ENCODE measurements around the gene ISX. TPM values are rescaled to one million over a fixed set of nuclear protein-coding genes. Genes with fewer than 3 reads are reported as not detected.
"Not testable (repeated sequence)": the region's sequence is repeated elsewhere in the genome, so short reads cannot be mapped to it uniquely, and the experiment has no call there.

Gene ISX
- total RNA-seq, result not detected

GRCh38 chr22:35065796-35066218 is at the start of gene ISX:
Gene ISX (plus strand): TSS chr22:35066158. CDS start chr22:35067088, 930 bp downstream.
- H3K4me3 Mint-ChIP-seq, result no peak within 1 kb of the TSS
- CTCF ChIA-PET, result no interaction called here

GRCh38 chr22:35016909-35017308 is 49.0 kb upstream of the ISX start:
- Mint-ChIP-seq H3K27me3 (no peaks in the 10 kb centered on the region), H3K9me3 (no peaks in the 10 kb centered on the region), H3K4me3 (no peak overlapping the region), H3K4me1 (no peaks in the 10 kb centered on the region), H3K36me3 (ENCODE audit: low read depth) (no peaks in the 10 kb centered on the region), H3K27ac (no peak overlapping the region)
- POLR2A ChIA-PET, result no interaction called here
- DNase-seq, result no peak
- CTCF ChIA-PET, result no interaction called here

More at GRCh38 chr22:35065796-35066218, at the start of gene ISX:
- no peak within 1 kb of the TSS for H3K27ac Mint-ChIP-seq
- H3K36me3 Mint-ChIP-seq (ENCODE audit: low read depth), result no peaks in the 10 kb centered on the region
- no peak for DNase-seq
- no peaks in the 10 kb centered on the region for H3K9me3 Mint-ChIP-seq
- POLR2A ChIA-PET, result no interaction called here
- H3K4me1 Mint-ChIP-seq, result peaks cover 6% of the 10 kb centered on the region
- no peaks in the 10 kb centered on the region for H3K27me3 Mint-ChIP-seq

- no peaks in the 10 kb centered on the region for H3K4me1 Mint-ChIP-seq
- H3K27ac Mint-ChIP-seq, result no peak overlapping the region
- CTCF ChIA-PET, result no interaction called here
- H3K4me3 Mint-ChIP-seq, result no peak overlapping the region
- POLR2A ChIA-PET, result no interaction called here
- no peak for DNase-seq
- H3K36me3 Mint-ChIP-seq (ENCODE audit: low read depth), result no peaks in the 10 kb centered on the region
- no peaks in the 10 kb centered on the region for H3K9me3 Mint-ChIP-seq
- no peaks in the 10 kb centered on the region for H3K27me3 Mint-ChIP-seq
Measured at GRCh38 chr22:35018995-35019394, 47.0 kb upstream of the ISX start.

DNA sequence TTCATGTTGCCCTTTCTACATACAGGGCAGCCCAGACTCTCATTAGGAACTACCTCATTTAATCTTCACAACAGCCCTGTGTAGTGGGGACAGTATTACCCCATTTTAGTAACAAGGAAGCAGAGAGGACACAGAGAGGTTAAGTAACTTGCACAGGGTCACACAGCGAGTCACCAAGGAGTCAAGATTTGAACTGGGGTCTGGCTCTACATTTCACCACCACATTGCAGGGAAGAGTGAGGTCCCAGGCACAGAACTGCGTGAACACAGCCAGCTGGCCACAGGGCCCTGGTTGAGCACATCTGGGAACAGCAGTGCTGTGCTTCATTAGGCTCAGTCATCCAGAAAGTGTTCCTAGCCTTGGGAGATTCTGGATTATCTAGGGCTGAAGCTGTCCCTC is 45.4 kb upstream of the ISX start:
- CTCF ChIA-PET, result no interaction called here
- Mint-ChIP-seq H3K4me3 (no peak overlapping the region), H3K36me3 (ENCODE audit: low read depth) (no peaks in the 10 kb centered on the region), H3K9me3 (no peaks in the 10 kb centered on the region), H3K27me3 (no peaks in the 10 kb centered on the region), H3K27ac (no peak overlapping the region), H3K4me1 (no peaks in the 10 kb centered on the region)
- DNase-seq, result no peak
- POLR2A ChIA-PET, result no interaction called here

- Mint-ChIP-seq H3K27me3 (no peaks in the 10 kb centered on the region), H3K9me3 (no peaks in the 10 kb centered on the region), H3K4me1 (no peaks in the 10 kb centered on the region), H3K4me3 (no peak overlapping the region), H3K36me3 (ENCODE audit: low read depth) (no peaks in the 10 kb centered on the region), H3K27ac (no peak overlapping the region)
- ChIA-PET POLR2A (no interaction called here), CTCF (no interaction called here)
- no peak for DNase-seq
Measured at GRCh38 chr22:35021161-35021560, 44.8 kb upstream of the ISX start.

GRCh38 chr22:35022291-35022690 is 43.7 kb upstream of the ISX start:
- ChIA-PET POLR2A (no interaction called here), CTCF (no interaction called here)
- Mint-ChIP-seq H3K36me3 (ENCODE audit: low read depth) (no peaks in the 10 kb centered on the region), H3K27me3 (no peaks in the 10 kb centered on the region), H3K4me1 (no peaks in the 10 kb centered on the region), H3K4me3 (no peak overlapping the region), H3K9me3 (no peaks in the 10 kb centered on the region), H3K27ac (no peak overlapping the region)
- no peak for DNase-seq

DNA sequence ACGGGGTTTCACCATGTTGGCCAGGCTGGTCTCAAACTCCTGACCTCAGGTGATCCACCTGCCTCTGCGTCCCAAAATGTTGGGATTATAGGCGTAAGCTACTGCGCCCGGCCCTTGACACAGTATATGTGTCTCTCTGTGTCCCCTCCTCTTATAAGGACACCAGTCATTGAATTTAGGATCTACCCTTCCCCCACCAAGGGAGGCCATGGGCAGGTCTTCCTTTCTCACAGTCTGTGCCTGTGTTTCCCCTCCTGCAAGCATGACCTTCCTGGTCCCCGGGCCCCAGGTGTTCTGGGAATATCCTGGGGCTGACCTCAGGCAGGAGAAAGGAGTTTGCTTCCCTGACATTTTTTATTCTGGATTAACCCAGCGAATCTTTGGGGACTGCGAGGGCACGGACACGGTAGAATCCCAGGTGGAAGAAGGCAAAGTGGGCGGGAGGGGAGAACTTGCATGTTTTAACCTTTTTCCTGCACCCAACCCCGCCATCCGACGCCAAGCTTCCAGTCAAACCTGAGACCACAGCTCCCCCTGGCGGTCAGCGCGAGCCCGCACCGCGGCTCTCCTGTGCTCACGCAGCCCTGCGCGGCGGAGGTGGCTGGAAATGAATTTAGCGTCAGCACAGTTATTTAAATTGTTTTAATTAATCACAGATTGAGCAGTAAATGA is 42.1 kb upstream of the ISX start:
- no peaks in the 10 kb centered on the region for H3K36me3 Mint-ChIP-seq (ENCODE audit: low read depth)
- H3K4me3 Mint-ChIP-seq, result no peak overlapping the region
- no peaks in the 10 kb centered on the region for H3K4me1 Mint-ChIP-seq
- H3K27me3 Mint-ChIP-seq, result peaks cover 8% of the 10 kb centered on the region
- DNase-seq, result peak; percentile 68
- POLR2A ChIA-PET, result no interaction called here
- CTCF ChIA-PET, result interaction anchor here (1.6 kb wide), 1 partner anchor 11 kb away, joined by 7 read pairs; no protein-coding TSS in a partner anchor
- no peaks in the 10 kb centered on the region for H3K9me3 Mint-ChIP-seq
- no peak overlapping the region for H3K27ac Mint-ChIP-seq

DNA sequence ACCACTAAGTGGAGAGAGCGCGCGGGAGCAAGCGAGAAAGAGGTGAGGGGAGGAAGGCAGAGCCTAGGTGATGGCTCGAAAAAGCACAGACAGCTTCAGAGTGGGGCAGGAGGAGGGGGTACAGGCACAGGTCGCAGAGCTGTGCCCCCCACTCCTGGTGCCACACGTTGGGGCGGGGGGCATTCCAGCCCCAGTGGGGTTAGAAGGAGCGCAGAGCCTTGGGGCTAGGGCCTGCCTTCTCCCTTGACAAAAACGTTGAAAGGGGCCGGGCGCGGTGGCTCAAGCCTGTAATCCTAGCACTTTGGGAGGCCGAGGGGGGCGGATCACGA is 41.6 kb upstream of the ISX start:
- DNase-seq, result no peak
- no peaks in the 10 kb centered on the region for H3K36me3 Mint-ChIP-seq (ENCODE audit: low read depth)
- H3K27me3 Mint-ChIP-seq, result peaks cover 8% of the 10 kb centered on the region
- H3K9me3 Mint-ChIP-seq, result no peaks in the 10 kb centered on the region
- no peak overlapping the region for H3K4me3 Mint-ChIP-seq
- no peak overlapping the region for H3K27ac Mint-ChIP-seq
- ChIA-PET CTCF (interaction anchor here (1.6 kb wide), 1 partner anchor 10 kb away, joined by 7 read pairs; no protein-coding TSS in a partner anchor), POLR2A (no interaction called here)
- no peaks in the 10 kb centered on the region for H3K4me1 Mint-ChIP-seq

DNA sequence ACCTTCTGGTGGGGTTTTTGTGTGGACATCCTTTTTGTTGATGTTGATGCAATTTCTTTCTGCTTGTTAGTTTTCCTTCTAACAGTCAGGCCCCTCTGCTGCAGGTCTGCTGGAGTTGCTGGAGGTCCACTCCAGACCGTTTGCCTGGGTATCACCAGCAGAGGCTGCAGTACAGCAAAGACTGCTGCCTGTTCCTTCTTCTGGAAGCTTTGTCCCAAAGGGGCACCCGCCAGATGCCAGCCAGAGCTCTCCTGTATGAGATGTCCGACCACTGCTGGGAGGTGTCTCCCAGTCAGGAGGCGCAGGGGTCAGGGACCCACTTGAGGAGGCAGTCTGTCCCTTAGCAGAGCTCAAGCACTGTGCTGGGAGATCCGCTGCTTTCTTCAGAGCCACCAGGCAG is 35.8 kb upstream of the ISX start:
- DNase-seq; H3K36me3 Mint-ChIP-seq (ENCODE audit: low read depth); H3K27me3 Mint-ChIP-seq; POLR2A ChIA-PET; H3K27ac Mint-ChIP-seq; H3K9me3 Mint-ChIP-seq; H3K4me1 Mint-ChIP-seq; H3K4me3 Mint-ChIP-seq: not testable (repeated sequence)
- CTCF ChIA-PET, result interaction anchor here (1.2 kb wide), 1 partner anchor 14 kb away, joined by 3 read pairs; no protein-coding TSS in a partner anchor

- H3K27me3 Mint-ChIP-seq, result peaks cover 7% of the 10 kb centered on the region
- H3K27ac Mint-ChIP-seq, result no peak overlapping the region
- H3K9me3 Mint-ChIP-seq, result no peaks in the 10 kb centered on the region
- no peak overlapping the region for H3K4me3 Mint-ChIP-seq
- POLR2A ChIA-PET, result no interaction called here
- DNase-seq, result no peak
- H3K4me1 Mint-ChIP-seq, result no peaks in the 10 kb centered on the region
- CTCF ChIA-PET, result no interaction called here
- no peaks in the 10 kb centered on the region for H3K36me3 Mint-ChIP-seq (ENCODE audit: low read depth)
Measured at GRCh38 chr22:35032571-35032970, 33.4 kb upstream of the ISX start.

DNA sequence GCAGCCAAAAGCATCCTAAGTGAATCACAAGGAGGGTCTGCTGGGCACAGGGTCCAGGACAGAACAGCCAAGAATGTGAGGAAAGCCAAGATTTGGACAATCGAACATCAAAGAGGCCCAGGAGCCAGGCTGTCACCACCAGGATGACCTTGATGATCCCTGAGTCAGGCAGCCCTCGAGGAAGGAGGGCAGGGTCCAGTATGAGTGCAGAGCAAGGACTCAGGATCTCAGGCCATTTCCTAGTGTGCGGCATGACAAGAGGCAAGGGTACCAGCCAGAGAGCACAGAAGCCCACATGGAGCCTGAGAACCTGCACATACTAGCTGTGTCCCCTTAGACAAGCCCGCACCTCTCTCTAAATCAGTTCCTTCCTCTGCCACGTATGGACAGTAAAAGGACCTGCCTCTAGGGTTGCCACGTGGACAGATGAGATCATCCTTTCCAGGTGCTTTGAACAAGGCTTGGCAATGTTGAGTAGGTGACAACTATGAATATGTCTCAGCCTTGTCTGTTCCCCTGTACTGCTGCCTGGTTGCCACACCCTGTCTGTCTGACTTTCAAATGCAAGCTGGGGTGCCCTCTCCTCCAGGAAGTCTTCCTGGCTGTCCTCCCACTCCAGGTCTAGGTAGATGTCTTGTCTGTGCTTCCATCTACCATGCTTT is 32.2 kb upstream of the ISX start:
- Mint-ChIP-seq H3K9me3 (no peaks in the 10 kb centered on the region), H3K4me1 (no peaks in the 10 kb centered on the region), H3K27ac (no peak overlapping the region), H3K36me3 (ENCODE audit: low read depth) (no peaks in the 10 kb centered on the region), H3K4me3 (no peak overlapping the region), H3K27me3 (no peaks in the 10 kb centered on the region)
- CTCF ChIA-PET, result interaction anchor here (2.0 kb wide), 1 partner anchor 10 kb away, joined by 7 read pairs; no protein-coding TSS in a partner anchor
- DNase-seq, result no peak
- POLR2A ChIA-PET, result no interaction called here

GRCh38 chr22:35034963-35035362 is 31.0 kb upstream of the ISX start:
- no peaks in the 10 kb centered on the region for H3K4me1 Mint-ChIP-seq
- H3K27ac Mint-ChIP-seq, result no peak overlapping the region
- H3K27me3 Mint-ChIP-seq, result no peaks in the 10 kb centered on the region
- POLR2A ChIA-PET, result no interaction called here
- CTCF ChIA-PET, result interaction anchor here (2.0 kb wide), 1 partner anchor 11 kb away, joined by 7 read pairs; no protein-coding TSS in a partner anchor
- no peak overlapping the region for H3K4me3 Mint-ChIP-seq
- DNase-seq, result no peak
- no peaks in the 10 kb centered on the region for H3K9me3 Mint-ChIP-seq
- H3K36me3 Mint-ChIP-seq (ENCODE audit: low read depth), result no peaks in the 10 kb centered on the region

DNA sequence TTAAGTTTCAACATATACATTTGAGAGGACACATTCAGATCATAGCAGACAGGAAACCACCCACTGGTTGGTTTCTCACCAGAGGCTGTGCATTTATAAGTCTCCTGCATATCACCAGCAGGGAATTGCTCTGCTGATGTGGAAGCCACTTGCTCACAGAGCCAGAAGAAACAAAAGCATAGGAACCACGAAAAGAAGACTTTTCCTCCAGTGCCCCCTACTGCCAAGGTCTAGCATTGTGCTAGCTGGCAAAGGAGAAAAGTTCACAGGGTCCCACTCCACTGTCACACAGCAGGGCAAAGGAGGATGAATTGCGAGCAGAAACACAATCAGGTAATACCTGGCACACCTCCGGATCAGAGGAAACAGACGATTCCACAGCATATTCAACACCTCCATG is 28.9 kb upstream of the ISX start:
- Mint-ChIP-seq H3K27ac (no peak overlapping the region), H3K9me3 (no peaks in the 10 kb centered on the region), H3K36me3 (ENCODE audit: low read depth) (no peaks in the 10 kb centered on the region), H3K4me3 (no peak overlapping the region), H3K27me3 (no peaks in the 10 kb centered on the region), H3K4me1 (no peaks in the 10 kb centered on the region)
- ChIA-PET POLR2A (no interaction called here), CTCF (no interaction called here)
- no peak for DNase-seq

DNA sequence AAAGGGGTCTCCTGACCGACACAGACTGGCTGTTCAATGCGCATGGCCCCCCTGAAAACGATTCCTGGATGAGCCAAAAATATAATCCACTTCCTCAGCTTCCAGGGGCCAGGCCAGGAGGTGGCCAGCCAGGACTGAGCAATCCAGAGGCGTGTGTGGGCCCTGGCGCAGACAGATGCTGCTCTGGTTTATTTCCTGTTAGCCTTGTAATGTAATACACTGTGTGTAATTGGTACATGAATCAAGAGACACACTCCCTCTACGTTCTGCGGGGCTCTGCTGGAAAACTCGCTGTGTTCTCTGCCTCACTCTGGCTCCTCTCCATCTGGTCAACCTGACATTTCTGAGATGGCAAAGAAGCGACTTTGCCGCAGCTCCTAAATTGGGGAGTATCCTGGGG is 26.3 kb upstream of the ISX start:
- ChIA-PET POLR2A (no interaction called here), CTCF (no interaction called here)

More for the DNA sequence above, 26.3 kb upstream of the ISX start:
- Mint-ChIP-seq H3K4me1 (no peaks in the 10 kb centered on the region), H3K27me3 (no peaks in the 10 kb centered on the region), H3K27ac (no peak overlapping the region), H3K4me3 (no peak overlapping the region), H3K36me3 (ENCODE audit: low read depth) (no peaks in the 10 kb centered on the region), H3K9me3 (no peaks in the 10 kb centered on the region)
- no peak for DNase-seq
